ENCODE data around the gene MTHFD1L. TPM values are rescaled to one million over a fixed set of nuclear protein-coding genes. Genes with fewer than 3 reads are reported as not detected.
"Not testable (repeated sequence)": the region's sequence is repeated elsewhere in the genome, so short reads cannot be mapped to it uniquely, and the experiment has no call there.

Gene MTHFD1L
- total RNA-seq = 10.4 TPM

DNA sequence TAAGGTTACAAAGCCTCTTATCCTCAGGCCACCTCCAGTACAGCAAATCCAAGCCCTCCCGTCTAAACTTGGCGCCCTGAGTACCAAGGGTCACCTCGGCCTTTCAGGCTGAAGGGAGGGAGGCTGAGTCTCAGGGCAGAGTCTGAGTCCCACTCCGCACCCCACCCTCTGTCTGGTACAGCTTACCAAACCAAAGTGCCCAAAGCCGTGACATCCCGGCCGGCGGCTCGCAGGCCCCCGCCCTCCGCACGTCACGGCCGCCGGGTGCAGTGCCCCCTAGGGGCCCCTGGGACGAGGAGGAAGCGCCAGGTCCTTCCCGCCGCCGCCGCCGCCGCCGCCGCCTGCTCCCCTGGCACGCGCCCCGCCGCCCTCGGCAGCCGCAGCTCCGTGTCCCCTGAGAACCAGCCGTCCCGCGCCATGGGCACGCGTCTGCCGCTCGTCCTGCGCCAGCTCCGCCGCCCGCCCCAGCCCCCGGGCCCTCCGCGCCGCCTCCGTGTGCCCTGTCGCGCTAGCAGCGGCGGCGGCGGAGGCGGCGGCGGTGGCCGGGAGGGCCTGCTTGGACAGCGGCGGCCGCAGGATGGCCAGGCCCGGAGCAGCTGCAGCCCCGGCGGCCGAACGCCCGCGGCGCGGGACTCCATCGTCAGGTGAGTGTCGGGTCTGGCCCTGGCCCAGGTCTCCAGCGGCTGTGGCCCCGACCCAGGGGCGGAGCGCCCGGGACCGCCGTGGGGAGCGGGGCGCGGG, at the start of gene MTHFD1L:
Gene MTHFD1L (plus strand): TSS at position 297 of the 741 bp plus-strand sequence. CDS start 121 bp downstream, at position 418.
- Histone ChIP-seq H3K27ac (peak within 1 kb of the TSS; percentile 94 to 100), H3K4me1 (peaks cover 0 to 20% of the 10 kb centered on the region in 2 donors), H3K36me3 (no peaks in the 10 kb centered on the region), H3K27me3 (no peaks in the 10 kb centered on the region), H3K9me3 (no peaks in the 10 kb centered on the region), H3K4me3 (peak within 1 kb of the TSS; percentile 75 to 80)
- intact Hi-C loops (cut with DNase I) = loop anchor here (2.0 to 5.0 kb wide), 2 partner anchors 17 to 587 kb away; partner anchors contain the start of gene RMND1
- peak; percentile 52 to 94 for DNase-seq (ENCODE audit: low spot score in 2 of 2)
- TF ChIP-seq, protein P1, sequence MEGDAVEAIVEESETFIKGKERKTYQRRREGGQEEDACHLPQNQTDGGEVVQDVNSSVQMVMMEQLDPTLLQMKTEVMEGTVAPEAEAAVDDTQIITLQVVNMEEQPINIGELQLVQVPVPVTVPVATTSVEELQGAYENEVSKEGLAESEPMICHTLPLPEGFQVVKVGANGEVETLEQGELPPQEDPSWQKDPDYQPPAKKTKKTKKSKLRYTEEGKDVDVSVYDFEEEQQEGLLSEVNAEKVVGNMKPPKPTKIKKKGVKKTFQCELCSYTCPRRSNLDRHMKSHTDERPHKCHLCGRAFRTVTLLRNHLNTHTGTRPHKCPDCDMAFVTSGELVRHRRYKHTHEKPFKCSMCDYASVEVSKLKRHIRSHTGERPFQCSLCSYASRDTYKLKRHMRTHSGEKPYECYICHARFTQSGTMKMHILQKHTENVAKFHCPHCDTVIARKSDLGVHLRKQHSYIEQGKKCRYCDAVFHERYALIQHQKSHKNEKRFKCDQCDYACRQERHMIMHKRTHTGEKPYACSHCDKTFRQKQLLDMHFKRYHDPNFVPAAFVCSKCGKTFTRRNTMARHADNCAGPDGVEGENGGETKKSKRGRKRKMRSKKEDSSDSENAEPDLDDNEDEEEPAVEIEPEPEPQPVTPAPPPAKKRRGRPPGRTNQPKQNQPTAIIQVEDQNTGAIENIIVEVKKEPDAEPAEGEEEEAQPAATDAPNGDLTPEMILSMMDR (IDR thresholded peaks at IDR 0.05) = peak; percentile 27 to 63 (median 47)

DNA sequence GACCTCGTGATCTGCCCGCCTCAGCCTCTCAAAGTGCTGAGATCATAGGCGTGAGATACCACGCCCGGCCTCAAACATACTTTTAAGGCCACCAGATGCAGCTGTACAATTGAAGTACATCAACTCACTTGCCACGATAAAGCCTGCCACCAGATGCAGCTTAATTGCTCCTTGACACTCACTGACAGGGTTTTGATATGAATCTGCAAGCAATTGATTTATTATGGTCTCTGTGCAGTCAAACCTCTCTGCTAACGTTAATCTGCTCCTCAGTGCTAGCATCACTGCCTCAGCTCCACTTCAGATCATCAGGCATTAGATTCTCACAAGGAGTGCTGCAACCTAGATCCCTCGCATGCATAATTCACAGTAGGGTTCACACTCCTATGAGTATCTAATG, 48.9 kb upstream of the MTHFD1L start:
- not testable (repeated sequence) for H3K36me3 ChIP-seq; H3K4me1 ChIP-seq; H3K4me3 ChIP-seq; H3K27me3 ChIP-seq; H3K9me3 ChIP-seq; DNase-seq (ENCODE audit: low spot score in 2 of 2); H3K27ac ChIP-seq
- intact Hi-C loops (cut with DNase I) = loop anchor here (2.0 to 5.0 kb wide), 3 partner anchors 60 to 734 kb away; no protein-coding TSS in a partner anchor

DNA sequence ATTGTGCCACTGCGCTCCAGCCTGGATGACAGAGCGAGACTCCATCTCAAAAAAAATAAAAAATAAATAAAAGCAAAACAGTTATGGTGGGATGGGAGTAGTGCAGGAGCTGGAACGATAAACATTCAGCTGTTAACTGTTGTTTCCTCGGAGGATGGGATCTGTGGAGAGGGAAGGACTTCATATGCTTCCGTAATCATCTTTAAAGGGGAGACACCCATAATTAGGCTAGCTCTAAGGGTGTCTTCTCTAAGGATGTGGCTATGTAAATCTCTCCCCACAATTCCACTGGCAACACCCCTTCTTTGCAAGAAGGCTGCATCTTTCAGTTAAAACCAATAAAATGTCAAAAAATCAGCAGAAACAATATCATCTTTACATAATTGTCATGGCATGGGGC, 42.6 kb upstream of the MTHFD1L start:
- no peaks in the 10 kb centered on the region for H3K9me3 ChIP-seq
- DNase-seq (ENCODE audit: low spot score in 2 of 2) = no peak
- no peak overlapping the region for H3K27ac ChIP-seq
- TF ChIP-seq, protein P1 (IDR thresholded peaks at IDR 0.05) = no peak
- no peaks in the 10 kb centered on the region for H3K27me3 ChIP-seq
- H3K4me3 ChIP-seq = no peak overlapping the region
- H3K4me1 ChIP-seq = peaks cover 0 to 3% of the 10 kb centered on the region in 2 donors
- H3K36me3 ChIP-seq = peaks cover 3 to 6% of the 10 kb centered on the region in 2 donors
- intact Hi-C loops (cut with DNase I) = no loop called here

DNA sequence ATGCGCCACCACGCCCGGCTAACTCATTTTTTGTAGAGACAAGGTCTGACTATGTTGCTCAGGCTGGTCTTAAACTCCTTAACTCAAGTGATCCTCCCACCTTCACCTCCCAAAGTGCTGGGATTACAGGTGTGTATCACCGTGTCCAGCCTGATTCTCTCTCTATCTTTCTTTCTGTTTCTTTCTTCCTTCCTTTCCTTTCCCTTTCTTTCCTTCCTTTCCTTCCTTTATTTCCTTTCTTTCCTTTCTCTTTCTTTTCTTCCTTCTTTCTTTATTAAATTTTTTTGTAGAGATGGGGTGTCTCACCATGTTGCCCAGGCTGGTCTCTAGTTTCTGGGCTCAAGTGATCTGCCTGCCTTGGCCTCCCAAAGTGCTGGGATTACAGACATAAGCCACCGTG, 38.7 kb upstream of the MTHFD1L start:
- DNase-seq (ENCODE audit: low spot score in 2 of 2) = no peak
- TF ChIP-seq, protein P1 (IDR thresholded peaks at IDR 0.05) = no peak
- no peak overlapping the region for H3K4me3 ChIP-seq
- no peaks in the 10 kb centered on the region for H3K27me3 ChIP-seq
- peaks cover 3 to 6% of the 10 kb centered on the region in 2 donors for H3K36me3 ChIP-seq
- intact Hi-C loops (cut with DNase I) = no loop called here
- H3K27ac ChIP-seq = no peak overlapping the region
- H3K4me1 ChIP-seq = no peaks in the 10 kb centered on the region
- H3K9me3 ChIP-seq = no peaks in the 10 kb centered on the region

DNA sequence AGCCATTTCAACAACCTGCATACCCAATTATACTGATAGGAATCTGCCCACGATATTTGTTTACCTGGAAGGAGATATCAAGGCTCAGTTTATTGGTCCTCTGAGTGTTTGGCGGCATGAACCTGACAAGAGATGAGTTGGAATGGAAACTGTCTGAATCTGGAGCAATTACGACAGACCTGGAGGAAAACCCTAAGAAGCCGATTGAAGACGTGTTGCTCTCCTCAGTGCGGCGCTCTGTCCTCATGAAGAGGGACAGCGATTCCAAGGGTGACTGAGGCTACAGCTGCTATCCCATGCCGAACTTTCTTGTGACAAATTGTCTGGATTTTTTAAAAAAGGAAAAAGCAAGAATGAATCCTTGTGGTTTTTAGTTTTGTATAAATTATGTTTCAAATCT, 37.4 kb upstream of the MTHFD1L start:
- DNase-seq (ENCODE audit: low spot score in 2 of 2); H3K4me3 ChIP-seq; H3K9me3 ChIP-seq; H3K27me3 ChIP-seq; H3K27ac ChIP-seq; intact Hi-C loops (cut with DNase I); H3K4me1 ChIP-seq: not testable (repeated sequence)
- H3K36me3 ChIP-seq = peaks cover 3 to 11% of the 10 kb centered on the region in 2 donors

DNA sequence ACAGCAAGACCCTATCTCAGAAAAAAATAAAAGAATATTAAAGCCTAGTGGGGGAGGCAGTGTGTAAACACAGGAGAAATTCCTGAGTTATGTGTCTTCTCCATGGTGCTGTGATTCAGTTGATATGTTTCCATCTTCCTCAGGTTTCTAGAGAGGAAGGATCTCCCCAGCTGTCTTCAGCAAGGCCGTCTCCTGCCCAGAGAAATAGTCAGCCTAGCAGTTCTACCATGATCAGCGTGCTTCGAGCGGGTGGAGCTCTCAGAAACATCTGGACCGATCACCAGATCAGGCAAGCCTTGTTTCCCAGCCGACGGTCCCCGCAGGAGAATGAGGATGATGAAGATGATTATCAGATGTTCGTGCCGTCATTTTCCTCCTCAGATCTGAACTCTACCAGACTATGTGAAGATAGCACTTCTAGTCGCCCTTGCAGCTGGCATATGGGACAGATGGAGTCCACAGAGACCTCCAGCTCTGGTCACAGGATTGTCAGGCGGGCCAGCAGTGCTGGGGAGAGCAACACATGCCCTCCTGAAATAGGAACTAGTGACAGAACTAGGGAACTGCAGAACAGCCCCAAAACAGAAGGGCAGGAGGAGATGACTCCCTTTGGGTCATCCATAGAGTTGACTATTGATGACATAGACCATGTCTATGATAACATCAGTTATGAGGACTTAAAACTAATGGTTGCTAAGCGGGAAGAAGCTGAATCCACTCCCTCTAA, 34.9 kb upstream of the MTHFD1L start:
- TF ChIP-seq, protein P1 (IDR thresholded peaks at IDR 0.05) = no peak
- peaks cover 3 to 11% of the 10 kb centered on the region in 2 donors for H3K36me3 ChIP-seq
- DNase-seq (ENCODE audit: low spot score in 2 of 2) = no peak
- H3K27ac ChIP-seq = no peak overlapping the region
- H3K9me3 ChIP-seq = no peaks in the 10 kb centered on the region
- no peak overlapping the region for H3K4me3 ChIP-seq
- intact Hi-C loops (cut with DNase I) = no loop called here
- no peaks in the 10 kb centered on the region for H3K4me1 ChIP-seq
- no peaks in the 10 kb centered on the region for H3K27me3 ChIP-seq
